Measurements from ENCODE around the gene MICALL2. TPM values are rescaled to one million over a fixed set of nuclear protein-coding genes. Genes with fewer than 3 reads are reported as not detected.

MICALL2 gene
- total RNA-seq, 8 experiments from 2014 or later: 1.4 to 16.7 (median 6.5) TPM

Other genes starting within 250 kb of the MICALL2 start
- gene UNCX, start 226.6 kb downstream of the MICALL2 start, total RNA-seq: under 1 TPM in 4 of 8 experiments, not detected in 4; 0.13 to 0.38 (median 0.18) TPM
- gene INTS1, start 44.9 kb upstream of the MICALL2 start, total RNA-seq: 10 to 100 TPM; 19.5 to 80.2 (median 39.3) TPM
- gene MAFK, start 71.2 kb upstream of the MICALL2 start, total RNA-seq: 10 to 100 TPM in 3 of 8 experiments, 1 to 10 TPM in 5; 2.8 to 22.2 (median 7.7) TPM
- 1 to 10 TPM in 1 of 8 experiments, under 1 TPM in 7; 0.16 to 1.2 (median 0.47) TPM for gene TMEM184A, start 96.7 kb upstream of the MICALL2 start, total RNA-seq
- 10 to 100 TPM; 24.0 to 52.8 (median 44.8) TPM for gene PSMG3, start 110.6 kb upstream of the MICALL2 start, total RNA-seq
- gene ELFN1, start 210.8 kb upstream of the MICALL2 start, total RNA-seq: 10 to 100 TPM in 3 of 8 experiments, 1 to 10 TPM in 2, under 1 TPM in 3; 0.13 to 25.2 (median 8.1) TPM